ENCODE data around the gene PRKACG. TPM values are rescaled to one million over a fixed set of nuclear protein-coding genes. Genes with fewer than 3 reads are reported as not detected.

The PRKACG gene
- total and polyA plus RNA-seq, 5 donors from 2014 or later, result not detected

Other genes with a start within 250 kb of the PRKACG start
- gene FXN, start 21.6 kb upstream of the PRKACG start, total RNA-seq, result 15.4 TPM
- gene FXN, start 21.6 kb upstream of the PRKACG start, polyA plus RNA-seq, result 10 to 100 TPM; 37.2 to 58.7 (median 50.0) TPM
- gene TJP2, start 160.2 kb upstream of the PRKACG start, total RNA-seq, result 13.9 TPM
- gene TJP2, start 160.2 kb upstream of the PRKACG start, polyA plus RNA-seq, result 10 to 100 TPM in 2 of 4 donors, 1 to 10 TPM in 2; 5.3 to 11.3 (median 8.7) TPM

All from CD4-positive, CD25-positive, alpha-beta regulatory T cell (primary cell).